GM18873 (cell line): ENCODE data around the gene CAPN9.
"Not testable (repeated sequence)": the region's sequence is repeated elsewhere in the genome, so short reads cannot be mapped to it uniquely, and the experiment has no call there.

ENCODE experiments used
- ATAC-seq: cut with Tn5 transposase; IDR thresholded peaks from one replicate; pipeline ENCODE4 v1.9.1; 2021; ENCODE audit warnings: mild to moderate bottlenecking, moderate library complexity, moderate number of reproducible peaks; ENCODE audit not compliant: unreplicated experiment, low FRiP score

The CAPN9 gene

DNA sequence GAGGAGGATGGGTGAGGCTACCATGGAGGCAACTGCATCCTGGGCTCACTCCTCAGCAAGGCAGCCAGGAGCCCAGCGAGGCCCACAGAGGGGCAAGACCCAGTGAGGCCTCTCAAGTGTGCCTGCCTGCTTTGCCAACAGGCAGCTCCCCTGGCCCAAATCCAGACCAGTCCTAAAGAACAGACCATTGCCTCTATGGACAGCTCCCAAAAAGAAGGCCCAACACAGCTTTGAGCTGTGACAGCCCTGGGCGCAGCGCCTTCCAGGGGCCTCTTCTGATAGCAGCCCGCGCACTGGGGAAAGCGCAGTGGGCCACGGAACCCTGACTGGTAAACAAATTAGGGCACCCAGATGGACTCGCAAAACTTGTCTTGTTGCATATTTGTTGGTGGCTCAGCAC lies 95.6 kb downstream of the CAPN9 start:
- ATAC-seq, result no peak

GRCh38 chr1:230843503-230844309 lies 96.5 kb downstream of the CAPN9 start:
- ATAC-seq, result no peak

DNA sequence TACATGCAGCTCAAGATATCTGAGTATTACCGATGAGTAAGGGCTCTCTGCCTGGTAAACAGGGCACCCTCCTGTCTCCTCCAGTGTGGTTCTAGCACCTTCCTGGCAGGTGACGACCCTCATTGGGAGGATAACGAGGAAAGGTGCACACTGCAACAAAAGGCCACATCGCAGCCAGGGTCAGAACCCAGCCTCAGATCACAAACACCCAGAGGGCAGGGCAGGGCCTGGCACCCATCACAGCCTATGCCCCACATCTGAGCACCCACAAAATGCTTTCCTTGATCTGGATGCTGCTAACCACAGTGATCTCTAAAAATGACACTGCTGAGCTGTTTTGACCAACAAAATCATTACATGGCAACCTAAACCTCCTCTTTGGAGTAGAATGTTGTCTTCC lies 97.4 kb downstream of the CAPN9 start:
- ATAC-seq, result no peak

DNA sequence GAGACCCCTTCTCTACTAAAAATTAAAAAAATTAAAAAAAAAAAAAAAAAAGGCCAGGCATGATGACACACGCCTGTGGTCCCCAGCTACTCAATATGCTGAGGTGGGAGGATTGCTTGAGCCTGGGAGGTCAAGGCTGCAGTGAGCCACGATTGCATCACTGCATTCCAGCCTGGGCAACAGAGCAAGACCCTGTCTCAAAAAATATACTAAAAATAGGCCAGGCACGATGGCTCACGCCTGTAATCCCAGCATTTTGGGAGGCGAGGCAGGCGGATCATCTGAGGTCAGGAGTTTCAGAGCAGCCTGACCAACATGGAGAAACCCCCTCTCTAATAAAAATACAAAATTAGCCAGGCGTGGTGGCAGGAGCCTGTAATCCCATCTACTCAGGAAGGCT lies 98.0 kb downstream of the CAPN9 start:
- not testable (repeated sequence) for ATAC-seq

DNA sequence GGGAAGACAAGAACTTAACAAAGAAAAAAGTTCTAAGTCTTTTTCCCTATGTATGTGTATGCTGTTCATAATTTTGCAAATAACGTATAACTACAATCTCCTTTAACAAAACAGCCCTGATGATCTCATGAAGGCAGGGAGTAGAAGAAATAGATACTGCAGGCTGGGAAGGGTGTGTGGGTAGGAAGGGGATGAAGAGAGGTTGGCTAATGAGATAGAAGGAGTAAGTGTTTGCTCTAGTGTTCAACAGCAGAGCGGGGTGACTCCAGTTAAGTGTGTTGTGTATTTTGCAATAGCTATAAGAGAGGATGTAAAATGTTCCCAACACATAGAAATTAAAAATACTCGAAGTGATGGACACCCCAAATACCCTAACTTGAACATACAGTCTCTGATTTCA lies 101.0 kb downstream of the CAPN9 start:
- no peak for ATAC-seq

- ATAC-seq, result no peak
These were observed 102.5 kb downstream of the CAPN9 start for GRCh38 chr1:230849451-230850224.

GRCh38 chr1:230850547-230850946 lies 103.4 kb downstream of the CAPN9 start:
- ATAC-seq, result no peak

- ATAC-seq, result no peak
These were observed 104.1 kb downstream of the CAPN9 start for GRCh38 chr1:230851291-230851691.
